Body of pancreas (tissue), 4 donors: ENCODE results near the gene TSEN2.

Source experiments
- CTCF ChIP-seq, 7 experiments: fragments of 450-650 bp in 4 of 7; fragments of 200-600 bp in 3 of 7; sonication (generic) in 3 of 7; IDR thresholded peaks; one replicate each; pipeline ENCODE4 v1.5.1; 2016 to 2019; ENCODE audit warnings: antibody characterized with exemption in 7 of 7
- POLR2A ChIP-seq, 3 donors: fragments of 450-650 bp; IDR thresholded peaks; one replicate each; pipeline ENCODE4 v1.6.1; 2016; ENCODE audit warnings: antibody characterized with exemption in 3 of 3, mild to moderate bottlenecking in 2 of 3

GRCh38 chr3:12437221-12437605 is 47.1 kb upstream of the TSEN2 start:
- TF ChIP-seq POLR2A (IDR thresholded peaks at IDR 0.05) (no peak), CTCF (IDR thresholded peaks at IDR 0.05) (no peak)
